ENCODE measurements around the gene IVD.
A peak's percentile ranks its signal among the peaks of the same experiment; 100 is the strongest.

The IVD gene

GRCh38 chr15:40469776-40470390 lies 64.3 kb downstream of the IVD start (continued):
- TF ChIP-seq ARNTL (CRISPR knock-in tag; IDR thresholded peaks at IDR 0.05; ENCODE audit: borderline replicate concordance, low read depth): no peak

- peak; percentile 79 for ATAC-seq
- TF ChIP-seq ZNF70 (CRISPR knock-in tag; IDR thresholded peaks at IDR 0.05) (no peak), ZNF8 (CRISPR knock-in tag; IDR thresholded peaks at IDR 0.05) (no peak), CSRNP3 (CRISPR knock-in tag; IDR thresholded peaks at IDR 0.05) (no peak), ZC3H10 (CRISPR knock-in tag; IDR thresholded peaks at IDR 0.05) (no peak), PATZ1 (CRISPR knock-in tag; IDR thresholded peaks at IDR 0.05; ENCODE audit: borderline replicate concordance) (no peak), POU6F1 (CRISPR knock-in tag; IDR thresholded peaks at IDR 0.05; ENCODE audit: borderline replicate concordance, low read depth) (no peak), CREB5 (CRISPR knock-in tag; IDR thresholded peaks at IDR 0.05; ENCODE audit: low read depth) (no peak), BACH2 (CRISPR knock-in tag; IDR thresholded peaks at IDR 0.05; ENCODE audit: borderline replicate concordance) (no peak), ARNTL (CRISPR knock-in tag; IDR thresholded peaks at IDR 0.05; ENCODE audit: borderline replicate concordance, low read depth) (no peak)
Measured at GRCh38 chr15:40470423-40471104, 65.0 kb downstream of the IVD start, which contains the start of gene CHST14. Gene CHST14 (plus strand): TSS chr15:40470984. CDS start chr15:40471214, 230 bp downstream.
